Right atrium auricular region (tissue), 2 donors: ENCODE measurements around the gene BNIP3. TPM values are rescaled to one million over a fixed set of nuclear protein-coding genes. Genes with fewer than 3 reads are reported as not detected.

Experiments
- DNase-seq: peaks from one replicate; pipeline ENCODE4 v3.0.0-alpha.2; 2019; ENCODE audit warnings: low spot score
- H3K27ac ChIP-seq, 2 donors: fragments of 200-600 bp; sonication (generic); 1 replicate in 1 of 2; 2 replicates in 1 of 2; pipeline ENCODE4 v1.5.1; 2016 to 2019
- H3K27me3 ChIP-seq, 2 donors: fragments of 200-600 bp; sonication (generic); one replicate each; pipeline versions ENCODE4 v1.5.1 to v1.6.0; 2017 to 2019
- H3K36me3 ChIP-seq: fragments of 200-600 bp; sonication (generic); one replicate; pipeline ENCODE4 v1.5.1; 2016
- H3K4me1 ChIP-seq, 2 donors: fragments of 200-600 bp; sonication (generic); one replicate each; pipeline versions ENCODE4 v1.5.1 to v1.6.0; 2017 to 2019
- H3K4me3 ChIP-seq, 2 donors: fragments of 200-600 bp; sonication (generic); 1 replicate in 1 of 2; 2 replicates in 1 of 2; pipeline ENCODE4 v1.5.1; 2017 to 2019; ENCODE audit warnings: mild to moderate bottlenecking in 1 of 2, moderate library complexity in 1 of 2
- H3K9me3 ChIP-seq, 2 donors: fragments of 200-600 bp; sonication (generic); one replicate each; pipeline ENCODE4 v1.5.1; 2019
- CTCF ChIP-seq, 2 donors: fragments of 200-600 bp; sonication (generic); IDR thresholded peaks; one replicate each; pipeline ENCODE4 v1.5.1; 2019; ENCODE audit warnings: antibody characterized with exemption in 2 of 2
- total RNA-seq, 2 donors: library from RNA; depleted of rRNA; stranded (reverse); fragments of >200 nt; gene quantifications; one replicate each; pipeline ENCODE4 v1.1.0, GENCODE V29; 2016

The BNIP3 gene
- total RNA-seq, 2 donors from 2014 or later, result 187 to 189 TPM

DNA sequence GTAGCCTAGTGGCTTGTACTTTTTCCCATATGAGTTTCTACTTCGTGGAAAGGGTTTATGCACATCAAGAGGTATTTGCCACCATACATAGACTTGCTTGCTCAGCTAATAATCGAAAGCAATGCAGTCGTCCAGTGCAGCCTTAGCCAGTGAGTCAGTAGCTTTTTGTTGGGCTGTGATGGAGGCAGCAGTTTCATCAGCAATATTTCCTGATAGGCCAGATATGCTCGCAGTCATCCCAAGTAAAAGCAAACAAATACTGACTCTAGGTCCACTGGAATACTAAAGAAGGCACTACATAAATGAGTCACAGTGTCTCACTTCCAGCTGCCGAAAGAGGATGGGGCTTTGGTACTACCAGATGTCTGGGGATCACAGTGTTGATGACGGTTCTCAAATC lies 2.1 kb upstream of the BNIP3 start:
- Histone ChIP-seq H3K27ac (no peak overlapping the region), H3K4me1 (peaks cover 0 to 28% of the 10 kb centered on the region in 2 donors), H3K27me3 (no peaks in the 10 kb centered on the region), H3K4me3 (no peak overlapping the region), H3K36me3 (no peaks in the 10 kb centered on the region), H3K9me3 (no peaks in the 10 kb centered on the region)
- TF ChIP-seq CTCF (IDR thresholded peaks at IDR 0.05), result no peak
- no peak for DNase-seq

DNA sequence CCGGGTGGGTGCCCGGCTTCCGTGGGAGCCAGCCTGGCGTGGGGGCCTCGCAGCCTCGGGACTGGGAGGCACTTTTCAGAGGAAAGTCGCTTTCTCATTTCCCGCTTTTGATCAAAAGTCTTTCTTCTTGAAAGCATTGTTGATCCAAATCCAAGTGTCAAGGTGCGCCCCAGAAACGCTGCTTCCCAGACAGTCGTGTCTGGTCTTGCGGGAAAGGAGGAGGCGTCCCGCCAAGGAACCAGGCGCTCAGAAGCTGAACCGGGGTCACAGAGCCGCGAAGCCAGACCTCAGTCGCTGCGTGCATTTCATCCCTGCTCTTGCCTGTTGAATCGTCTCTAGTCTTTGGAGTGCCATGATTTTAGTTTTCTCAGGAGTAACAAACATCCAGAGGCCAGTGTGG lies 1.1 kb upstream of the BNIP3 start:
- no peak for TF ChIP-seq CTCF (IDR thresholded peaks at IDR 0.05)
- peak overlapping the region; percentile 99 to 100 for H3K4me3 ChIP-seq
- H3K4me1 ChIP-seq, result peaks cover 0 to 30% of the 10 kb centered on the region in 2 donors
- no peaks in the 10 kb centered on the region for H3K9me3 ChIP-seq
- H3K27ac ChIP-seq, result peak overlapping the region in 1 of 2 donors; percentile 77
- no peaks in the 10 kb centered on the region for H3K36me3 ChIP-seq
- no peaks in the 10 kb centered on the region for H3K27me3 ChIP-seq
- no peak for DNase-seq

DNA sequence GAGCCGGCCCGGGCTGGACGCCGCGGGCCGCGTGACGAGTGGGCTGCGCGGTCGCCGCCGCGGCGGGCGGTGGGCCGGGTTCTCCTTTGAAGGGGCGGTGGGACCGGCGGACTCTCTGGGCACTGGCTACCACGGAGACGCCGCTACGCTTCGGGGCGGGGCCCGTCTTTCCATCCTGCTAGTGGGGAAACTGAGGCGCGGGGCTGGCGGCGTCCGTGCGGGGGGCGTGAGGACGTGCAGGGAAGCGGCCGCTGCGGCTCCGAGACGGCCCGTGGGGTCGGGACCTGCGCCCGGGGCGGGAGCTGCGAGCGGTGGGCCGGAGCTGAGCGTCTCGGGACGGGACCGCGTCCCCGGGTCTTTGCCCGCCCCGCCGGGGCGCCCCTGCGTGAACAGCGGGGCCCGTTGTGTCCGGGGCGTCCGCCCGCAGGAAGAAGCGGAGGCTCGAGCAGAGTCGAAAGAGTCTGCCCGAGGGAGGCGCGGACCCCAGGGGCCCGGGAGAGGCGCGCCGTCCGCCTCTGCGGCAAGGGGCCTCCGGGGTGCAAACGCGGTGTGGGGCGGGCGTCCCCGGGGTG lies 548 bp upstream of the BNIP3 start:
- Histone ChIP-seq H3K9me3 (no peaks in the 10 kb centered on the region), H3K27me3 (no peaks in the 10 kb centered on the region), H3K36me3 (no peaks in the 10 kb centered on the region), H3K27ac (peak overlapping the region; percentile 66 to 77), H3K4me3 (peak overlapping the region; percentile 99 to 100), H3K4me1 (peaks cover 0 to 30% of the 10 kb centered on the region in 2 donors)
- no peak for TF ChIP-seq CTCF (IDR thresholded peaks at IDR 0.05)
- no peak for DNase-seq

GRCh38 chr10:131980761-131981428 lies 828 bp downstream of the BNIP3 start:
- Histone ChIP-seq H3K4me3 (peak overlapping the region; percentile 99 to 100), H3K4me1 (peaks cover 0 to 34% of the 10 kb centered on the region in 2 donors), H3K27ac (peak overlapping the region; percentile 89 to 91), H3K9me3 (no peaks in the 10 kb centered on the region), H3K27me3 (no peaks in the 10 kb centered on the region), H3K36me3 (no peaks in the 10 kb centered on the region)
- no peak for DNase-seq
- TF ChIP-seq CTCF (IDR thresholded peaks at IDR 0.05), result no peak

DNA sequence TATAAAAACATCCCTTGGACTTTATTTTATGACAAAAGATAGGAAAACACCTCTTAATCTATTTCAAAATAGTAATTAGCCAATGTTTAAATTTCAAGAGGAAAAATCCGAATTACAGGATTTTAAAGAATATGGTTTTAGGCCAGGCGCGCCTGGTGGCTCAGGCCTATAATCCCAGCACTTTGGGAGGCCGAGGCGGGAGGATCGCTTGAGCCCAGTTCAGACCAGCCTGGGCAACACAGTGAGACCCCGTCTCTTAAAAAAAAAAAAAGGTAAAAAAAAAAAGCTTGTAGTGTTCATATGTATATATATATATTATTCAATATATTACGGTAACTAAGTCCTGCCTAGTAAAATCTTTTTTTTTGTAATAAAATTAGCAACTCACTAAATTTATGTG lies 1.4 kb downstream of the BNIP3 start:
- TF ChIP-seq CTCF (IDR thresholded peaks at IDR 0.05), result no peak
- Histone ChIP-seq H3K9me3 (no peaks in the 10 kb centered on the region), H3K27ac (peak overlapping the region; percentile 48 to 89), H3K27me3 (no peaks in the 10 kb centered on the region), H3K4me3 (peak overlapping the region; percentile 99 to 100), H3K36me3 (no peaks in the 10 kb centered on the region), H3K4me1 (peaks cover 0 to 38% of the 10 kb centered on the region in 2 donors)
- no peak for DNase-seq
